HL-60 (cell line): Measurements from ENCODE around the gene UBE2E3.

Source experiments
- DNase-seq, 2 experiments: peaks; one replicate each; pipeline ENCODE4 v3.0.0-alpha.2; 2010 to 2020; ENCODE audit warnings: low read depth in 1 of 2, low spot score in 1 of 2
- H3K27ac ChIP-seq: fragments of 250-450 bp; sonication (Bioruptor Pico); replicated peaks from 2 replicates; pipeline ENCODE4 v1.5.1; 2020; ENCODE audit warnings: mild to moderate bottlenecking, moderate library complexity
- H3K27me3 ChIP-seq: fragments of 250-450 bp; sonication (Bioruptor Pico); 2 replicates; pipeline ENCODE4 v1.5.1; 2021; ENCODE audit warnings: mild to moderate bottlenecking, moderate library complexity; ENCODE audit not compliant: insufficient read depth, poor library complexity, severe bottlenecking
- H3K4me3 ChIP-seq: replicated peaks from 2 replicates; pipeline ENCODE4 v1.5.1; 2011; ENCODE audit warnings: mild to moderate bottlenecking, control low read depth, low read length; ENCODE audit not compliant: insufficient read depth
- GABPA ChIP-seq: IDR thresholded peaks from 2 replicates; pipeline ENCODE4 v1.6.1; 2012; ENCODE audit warnings: low read depth
- POLR2AphosphoS5 ChIP-seq: IDR thresholded peaks from 2 replicates; pipeline ENCODE4 v1.6.1; 2012; ENCODE audit warnings: low read depth
- SPI1 ChIP-seq: IDR thresholded peaks from 2 replicates; pipeline ENCODE4 v1.6.1; 2012; ENCODE audit warnings: low read depth, mild to moderate bottlenecking, borderline replicate concordance
- TF ChIP-seq, protein P1 (sequence below): IDR thresholded peaks from 2 replicates; pipeline ENCODE4 v1.6.1; 2012; ENCODE audit warnings: low read depth; ENCODE audit not compliant: insufficient replicate concordance
- TF ChIP-seq, protein P2 (sequence below): IDR thresholded peaks from one replicate; pipeline ENCODE4 v1.5.1; 2011; ENCODE audit warnings: low read length, control low read depth, inconsistent platforms; ENCODE audit not compliant: insufficient read depth

Gene UBE2E3

DNA sequence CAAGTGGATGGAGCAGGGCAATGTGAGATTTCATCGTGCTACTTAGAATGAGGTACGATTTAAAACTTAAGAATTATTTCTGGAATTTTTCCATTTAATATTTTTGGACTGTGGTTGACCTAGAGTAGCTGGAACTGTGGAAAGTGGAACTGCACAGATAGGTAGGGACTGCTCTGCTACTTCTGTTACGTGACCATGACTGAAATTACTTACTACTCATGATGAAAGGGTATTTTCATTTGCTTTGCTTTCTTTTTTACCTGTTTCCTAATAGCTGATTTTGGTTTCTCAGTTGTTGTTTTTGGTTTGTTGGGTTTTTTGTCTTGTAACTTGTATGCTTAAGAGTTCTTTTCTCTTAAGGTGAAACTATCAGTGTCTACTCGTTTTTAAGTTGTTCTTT is 11.4 kb downstream of the UBE2E3 start:
- Histone ChIP-seq H3K27me3 (no peaks in the 10 kb centered on the region), H3K4me3 (no peak overlapping the region), H3K27ac (no peak overlapping the region)
- TF ChIP-seq, protein P1, sequence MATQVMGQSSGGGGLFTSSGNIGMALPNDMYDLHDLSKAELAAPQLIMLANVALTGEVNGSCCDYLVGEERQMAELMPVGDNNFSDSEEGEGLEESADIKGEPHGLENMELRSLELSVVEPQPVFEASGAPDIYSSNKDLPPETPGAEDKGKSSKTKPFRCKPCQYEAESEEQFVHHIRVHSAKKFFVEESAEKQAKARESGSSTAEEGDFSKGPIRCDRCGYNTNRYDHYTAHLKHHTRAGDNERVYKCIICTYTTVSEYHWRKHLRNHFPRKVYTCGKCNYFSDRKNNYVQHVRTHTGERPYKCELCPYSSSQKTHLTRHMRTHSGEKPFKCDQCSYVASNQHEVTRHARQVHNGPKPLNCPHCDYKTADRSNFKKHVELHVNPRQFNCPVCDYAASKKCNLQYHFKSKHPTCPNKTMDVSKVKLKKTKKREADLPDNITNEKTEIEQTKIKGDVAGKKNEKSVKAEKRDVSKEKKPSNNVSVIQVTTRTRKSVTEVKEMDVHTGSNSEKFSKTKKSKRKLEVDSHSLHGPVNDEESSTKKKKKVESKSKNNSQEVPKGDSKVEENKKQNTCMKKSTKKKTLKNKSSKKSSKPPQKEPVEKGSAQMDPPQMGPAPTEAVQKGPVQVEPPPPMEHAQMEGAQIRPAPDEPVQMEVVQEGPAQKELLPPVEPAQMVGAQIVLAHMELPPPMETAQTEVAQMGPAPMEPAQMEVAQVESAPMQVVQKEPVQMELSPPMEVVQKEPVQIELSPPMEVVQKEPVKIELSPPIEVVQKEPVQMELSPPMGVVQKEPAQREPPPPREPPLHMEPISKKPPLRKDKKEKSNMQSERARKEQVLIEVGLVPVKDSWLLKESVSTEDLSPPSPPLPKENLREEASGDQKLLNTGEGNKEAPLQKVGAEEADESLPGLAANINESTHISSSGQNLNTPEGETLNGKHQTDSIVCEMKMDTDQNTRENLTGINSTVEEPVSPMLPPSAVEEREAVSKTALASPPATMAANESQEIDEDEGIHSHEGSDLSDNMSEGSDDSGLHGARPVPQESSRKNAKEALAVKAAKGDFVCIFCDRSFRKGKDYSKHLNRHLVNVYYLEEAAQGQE: no peak
- TF ChIP-seq GABPA (no peak), POLR2AphosphoS5 (no peak), SPI1 (no peak)
- TF ChIP-seq, protein P2, sequence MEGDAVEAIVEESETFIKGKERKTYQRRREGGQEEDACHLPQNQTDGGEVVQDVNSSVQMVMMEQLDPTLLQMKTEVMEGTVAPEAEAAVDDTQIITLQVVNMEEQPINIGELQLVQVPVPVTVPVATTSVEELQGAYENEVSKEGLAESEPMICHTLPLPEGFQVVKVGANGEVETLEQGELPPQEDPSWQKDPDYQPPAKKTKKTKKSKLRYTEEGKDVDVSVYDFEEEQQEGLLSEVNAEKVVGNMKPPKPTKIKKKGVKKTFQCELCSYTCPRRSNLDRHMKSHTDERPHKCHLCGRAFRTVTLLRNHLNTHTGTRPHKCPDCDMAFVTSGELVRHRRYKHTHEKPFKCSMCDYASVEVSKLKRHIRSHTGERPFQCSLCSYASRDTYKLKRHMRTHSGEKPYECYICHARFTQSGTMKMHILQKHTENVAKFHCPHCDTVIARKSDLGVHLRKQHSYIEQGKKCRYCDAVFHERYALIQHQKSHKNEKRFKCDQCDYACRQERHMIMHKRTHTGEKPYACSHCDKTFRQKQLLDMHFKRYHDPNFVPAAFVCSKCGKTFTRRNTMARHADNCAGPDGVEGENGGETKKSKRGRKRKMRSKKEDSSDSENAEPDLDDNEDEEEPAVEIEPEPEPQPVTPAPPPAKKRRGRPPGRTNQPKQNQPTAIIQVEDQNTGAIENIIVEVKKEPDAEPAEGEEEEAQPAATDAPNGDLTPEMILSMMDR: no peak
- no peak for DNase-seq

DNA sequence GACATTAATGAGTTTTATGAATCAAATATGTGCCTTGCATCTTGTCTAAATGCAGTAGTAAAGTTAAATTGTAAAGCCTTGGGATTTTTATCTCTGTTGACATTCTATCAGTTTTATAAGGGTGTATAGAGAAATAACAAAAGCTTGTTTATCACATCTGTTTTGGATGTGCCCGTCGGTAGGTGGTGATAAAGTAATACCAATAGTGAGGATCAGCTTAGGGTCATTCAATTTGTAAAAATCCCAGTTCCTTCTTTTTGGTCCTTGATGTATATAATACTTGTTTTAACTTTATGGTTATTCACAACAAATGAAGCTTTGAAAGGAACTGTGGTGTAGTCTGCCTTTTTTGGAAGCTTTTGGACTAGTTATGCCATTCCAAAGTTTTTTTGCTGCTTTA is 12.6 kb downstream of the UBE2E3 start:
- no peak for DNase-seq
- no peak overlapping the region for H3K4me3 ChIP-seq
- H3K27ac ChIP-seq: no peak overlapping the region
- no peaks in the 10 kb centered on the region for H3K27me3 ChIP-seq
- TF ChIP-seq POLR2AphosphoS5: no peak
- TF ChIP-seq, protein P2: no peak

DNA sequence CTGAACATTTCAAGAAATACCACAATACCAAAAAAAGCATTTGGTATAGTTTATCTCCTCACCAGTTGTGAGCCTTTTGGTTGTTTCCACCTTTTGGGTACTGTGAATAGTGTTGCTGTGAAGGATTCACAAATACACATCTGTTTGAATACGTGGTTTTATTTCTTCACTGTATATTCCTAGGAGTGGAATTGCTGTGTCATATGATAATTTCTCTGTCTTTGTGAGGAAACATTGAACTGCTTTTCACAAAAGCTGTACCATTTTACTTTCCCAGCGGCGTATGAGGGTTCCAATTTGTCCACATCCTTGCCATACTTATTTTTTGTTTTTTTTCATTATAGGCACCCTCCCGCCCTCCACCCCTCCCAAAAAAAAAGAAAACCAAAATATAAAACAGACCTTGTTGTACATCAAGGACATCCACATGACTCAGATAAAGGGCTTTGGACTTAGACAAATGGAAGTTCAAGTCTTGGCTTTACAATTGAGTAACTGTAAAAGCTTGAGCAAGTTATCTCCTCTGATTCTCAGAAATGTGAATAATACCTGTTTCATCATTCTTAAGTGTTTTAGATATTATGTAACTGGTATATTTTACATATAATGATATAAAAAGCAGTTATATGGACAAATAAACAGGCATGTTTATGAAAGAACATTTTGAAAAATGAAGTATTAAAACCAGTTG is 19.0 kb downstream of the UBE2E3 start:
- Histone ChIP-seq H3K27me3 (no peaks in the 10 kb centered on the region), H3K4me3 (no peak overlapping the region), H3K27ac (no peak overlapping the region)
- no peak for DNase-seq
- TF ChIP-seq, protein P1: no peak
- TF ChIP-seq SPI1: no peak
- TF ChIP-seq, protein P2: no peak
- TF ChIP-seq GABPA: no peak
- TF ChIP-seq POLR2AphosphoS5: no peak

DNA sequence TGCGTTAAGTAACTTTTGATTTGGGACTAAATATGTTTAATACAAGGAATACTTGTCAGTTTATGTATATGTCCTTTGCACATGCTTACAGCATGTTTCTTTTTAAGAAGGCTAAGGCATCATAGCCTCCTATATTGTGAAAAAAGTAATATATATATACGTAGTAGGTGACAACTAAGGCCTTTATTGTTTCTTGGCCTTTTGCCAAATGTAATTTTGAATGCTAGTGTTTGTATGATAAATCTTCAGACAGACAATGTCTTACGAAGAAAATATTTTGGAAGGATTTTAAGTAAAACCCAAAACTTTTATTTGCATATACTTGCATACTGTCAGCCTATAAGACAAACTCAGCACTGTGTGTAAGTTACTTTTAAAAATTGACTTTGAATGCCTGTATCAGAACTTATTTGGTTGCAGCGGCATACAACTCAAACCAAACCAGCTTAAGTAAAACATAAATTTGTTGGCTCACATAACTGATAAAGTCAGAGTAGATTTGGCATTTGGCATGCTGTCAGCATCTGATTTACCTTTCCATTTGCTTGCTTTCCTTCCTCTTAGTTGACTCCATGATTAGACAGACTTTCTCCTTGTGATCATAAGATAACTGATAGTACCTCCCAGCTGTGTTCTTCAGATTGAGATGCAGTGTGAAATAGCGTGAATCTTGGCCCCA is 24.4 kb downstream of the UBE2E3 start:
- TF ChIP-seq SPI1: no peak

More for the DNA sequence above, 24.4 kb downstream of the UBE2E3 start:
- H3K27ac ChIP-seq: no peak overlapping the region
- H3K27me3 ChIP-seq: no peaks in the 10 kb centered on the region
- DNase-seq: no peak
- no peak overlapping the region for H3K4me3 ChIP-seq
